CD4-positive, alpha-beta T cell treated with Interleukin-6 for 4 hours (primary cell): ENCODE measurements around the gene CPPED1.
A peak's percentile ranks its signal among the peaks of the same experiment; 100 is the strongest.

ENCODE experiments used
- DNase-seq: peaks from one replicate; pipeline ENCODE4 v3.0.0-alpha.2; 2020; ENCODE audit warnings: mixed read lengths

Gene CPPED1

GRCh38 chr16:12678983-12679382 lies 124.7 kb downstream of the CPPED1 start:
- no peak for DNase-seq

- DNase-seq, result no peak
These were observed 126.2 kb downstream of the CPPED1 start for GRCh38 chr16:12677502-12677901.

GRCh38 chr16:12675852-12676251 lies 127.8 kb downstream of the CPPED1 start:
- DNase-seq, result no peak

GRCh38 chr16:12675046-12675445 lies 128.6 kb downstream of the CPPED1 start:
- DNase-seq, result no peak

GRCh38 chr16:12674524-12674923 lies 129.2 kb downstream of the CPPED1 start:
- DNase-seq, result no peak

- DNase-seq, result no peak
These were observed 129.6 kb downstream of the CPPED1 start for GRCh38 chr16:12674071-12674470.

- no peak for DNase-seq
These were observed 130.2 kb downstream of the CPPED1 start for GRCh38 chr16:12673466-12673865.

GRCh38 chr16:12672986-12673385 lies 130.7 kb downstream of the CPPED1 start:
- no peak for DNase-seq

- DNase-seq, result no peak
These were observed 133.8 kb downstream of the CPPED1 start for GRCh38 chr16:12669908-12670307.

GRCh38 chr16:12667909-12668308 lies 135.8 kb downstream of the CPPED1 start:
- no peak for DNase-seq

- no peak for DNase-seq
These were observed 139.4 kb downstream of the CPPED1 start for GRCh38 chr16:12664164-12664733.

GRCh38 chr16:12661656-12662172 lies 142.0 kb downstream of the CPPED1 start:
- peak; percentile 4 for DNase-seq

- DNase-seq, result no peak
These were observed 143.8 kb downstream of the CPPED1 start for GRCh38 chr16:12659871-12660270.

- DNase-seq, result no peak
These were observed 145.2 kb downstream of the CPPED1 start for GRCh38 chr16:12658506-12658905.

- no peak for DNase-seq
These were observed 148.2 kb downstream of the CPPED1 start for GRCh38 chr16:12655537-12655936.

GRCh38 chr16:12653820-12654392 lies 149.8 kb downstream of the CPPED1 start:
- no peak for DNase-seq

- no peak for DNase-seq
These were observed 150.8 kb downstream of the CPPED1 start for GRCh38 chr16:12652924-12653323.

GRCh38 chr16:12651765-12652512 lies 151.7 kb downstream of the CPPED1 start:
- DNase-seq, result no peak

- no peak for DNase-seq
These were observed 154.3 kb downstream of the CPPED1 start for GRCh38 chr16:12649356-12649755.

GRCh38 chr16:12646490-12647274 lies 157.0 kb downstream of the CPPED1 start:
- no peak for DNase-seq

- no peak for DNase-seq
These were observed 157.6 kb downstream of the CPPED1 start for GRCh38 chr16:12646098-12646489.

GRCh38 chr16:12643034-12643455 lies 160.6 kb downstream of the CPPED1 start:
- DNase-seq, result no peak

GRCh38 chr16:12639044-12639443 lies 164.6 kb downstream of the CPPED1 start:
- DNase-seq, result no peak
